ENCODE measurements around the gene PDK4. TPM values are rescaled to one million over a fixed set of nuclear protein-coding genes. Genes with fewer than 3 reads are reported as not detected.

PDK4 gene
- total RNA-seq, 2 donors from 2014 or later = 11.1 to 27.6 TPM

DNA sequence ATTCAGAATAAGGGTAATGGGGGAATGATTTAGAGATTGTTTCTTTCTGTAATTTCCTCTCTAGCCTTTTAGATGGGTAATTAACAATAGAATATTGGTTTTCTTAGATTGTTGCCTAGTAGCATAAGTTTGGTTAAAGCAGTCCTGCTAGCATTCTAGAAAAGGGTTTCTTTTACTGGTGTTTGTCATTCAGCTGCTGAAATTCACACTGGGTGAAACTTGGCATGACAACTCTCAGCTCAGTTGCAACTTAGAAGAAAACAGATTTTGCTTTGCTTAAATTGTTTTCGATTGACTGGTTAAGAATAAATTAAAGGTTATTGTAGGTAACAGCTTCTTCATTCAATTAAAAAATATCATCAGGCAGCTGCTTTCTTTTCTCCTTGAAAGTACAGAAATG is 25.1 kb upstream of the PDK4 start:
- no peak overlapping the region for H3K4me3 ChIP-seq
- DNase-seq = no peak
- no peaks in the 10 kb centered on the region for H3K9me3 ChIP-seq
- no peak overlapping the region for H3K9ac ChIP-seq (ENCODE audit: low read depth in 2 of 2, low read length in 2 of 2)
- no peaks in the 10 kb centered on the region for H3K4me1 ChIP-seq
- H3K27me3 ChIP-seq = no peaks in the 10 kb centered on the region
- TF ChIP-seq CTCF (IDR thresholded peaks at IDR 0.05) = no peak
- intact Hi-C loops (cut with DNase I) = no loop called here
- H3K27ac ChIP-seq = no peak overlapping the region
- no peaks in the 10 kb centered on the region for H3K36me3 ChIP-seq

DNA sequence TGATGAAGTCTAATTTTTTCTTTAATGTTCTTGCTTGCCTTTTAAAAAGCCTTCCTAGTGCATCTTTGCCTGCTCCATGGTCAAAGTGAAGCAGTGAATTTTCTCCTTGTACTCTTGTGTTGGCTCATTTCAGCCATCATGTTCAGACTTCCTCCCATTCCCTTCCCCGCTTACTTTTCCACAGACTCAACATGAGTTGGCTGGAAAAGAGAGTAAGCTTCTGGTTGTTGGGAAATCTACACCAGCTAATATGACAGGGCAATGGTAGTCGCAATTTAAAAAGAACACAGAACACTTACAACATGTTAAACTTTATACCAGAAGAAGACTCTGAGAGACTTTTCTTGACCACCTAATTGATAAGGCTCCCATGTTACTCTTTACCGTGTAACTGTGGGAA is 24.3 kb upstream of the PDK4 start:
- H3K4me1 ChIP-seq = no peaks in the 10 kb centered on the region
- H3K9ac ChIP-seq (ENCODE audit: low read depth in 2 of 2, low read length in 2 of 2) = no peak overlapping the region
- intact Hi-C loops (cut with DNase I) = no loop called here
- DNase-seq = no peak
- no peaks in the 10 kb centered on the region for H3K9me3 ChIP-seq
- TF ChIP-seq CTCF (IDR thresholded peaks at IDR 0.05) = no peak
- no peak overlapping the region for H3K4me3 ChIP-seq
- no peaks in the 10 kb centered on the region for H3K36me3 ChIP-seq
- H3K27me3 ChIP-seq = no peaks in the 10 kb centered on the region
- no peak overlapping the region for H3K27ac ChIP-seq

DNA sequence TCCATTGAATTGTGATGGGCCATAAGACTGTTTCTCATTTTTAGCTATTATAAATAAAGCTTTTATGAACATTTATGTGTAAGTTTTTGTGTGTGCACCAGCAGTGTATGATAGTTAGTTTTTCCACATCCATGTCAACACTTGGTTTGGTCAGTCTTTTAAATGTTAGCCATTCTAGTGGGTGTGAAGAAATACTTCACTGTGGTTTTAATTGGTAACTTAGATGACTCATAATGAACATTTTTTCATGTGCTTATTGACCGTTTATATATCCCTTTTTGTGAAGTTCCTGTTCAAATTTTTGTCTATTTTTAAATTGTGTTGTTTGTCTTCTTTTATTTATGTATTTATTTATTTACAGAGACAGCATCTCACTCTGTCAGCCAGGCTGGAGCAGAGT is 23.6 kb upstream of the PDK4 start:
- Histone ChIP-seq H3K9ac (ENCODE audit: low read depth in 2 of 2, low read length in 2 of 2) (no peak overlapping the region), H3K36me3 (no peaks in the 10 kb centered on the region), H3K4me3 (no peak overlapping the region), H3K9me3 (no peaks in the 10 kb centered on the region), H3K27me3 (no peaks in the 10 kb centered on the region), H3K4me1 (no peaks in the 10 kb centered on the region), H3K27ac (no peak overlapping the region)
- no peak for DNase-seq
- intact Hi-C loops (cut with DNase I) = no loop called here
- no peak for TF ChIP-seq CTCF (IDR thresholded peaks at IDR 0.05)

- Histone ChIP-seq H3K4me1 (no peaks in the 10 kb centered on the region), H3K36me3 (no peaks in the 10 kb centered on the region), H3K27me3 (no peaks in the 10 kb centered on the region), H3K9me3 (no peaks in the 10 kb centered on the region), H3K27ac (no peak overlapping the region), H3K4me3 (no peak overlapping the region), H3K9ac (ENCODE audit: low read depth in 2 of 2, low read length in 2 of 2) (no peak overlapping the region)
- no peak for TF ChIP-seq CTCF (IDR thresholded peaks at IDR 0.05)
- DNase-seq = no peak
- intact Hi-C loops (cut with DNase I) = no loop called here
These were observed 23.2 kb upstream of the PDK4 start for GRCh38 chr7:95619517-95619916.

GRCh38 chr7:95614442-95614940 is 18.2 kb upstream of the PDK4 start:
- Histone ChIP-seq H3K36me3 (no peaks in the 10 kb centered on the region), H3K27me3 (no peaks in the 10 kb centered on the region), H3K9ac (ENCODE audit: low read depth in 2 of 2, low read length in 2 of 2) (no peak overlapping the region), H3K9me3 (no peaks in the 10 kb centered on the region), H3K4me3 (no peak overlapping the region), H3K4me1 (no peaks in the 10 kb centered on the region), H3K27ac (no peak overlapping the region)
- TF ChIP-seq CTCF (IDR thresholded peaks at IDR 0.05) = no peak
- intact Hi-C loops (cut with DNase I) = no loop called here
- DNase-seq = no peak

DNA sequence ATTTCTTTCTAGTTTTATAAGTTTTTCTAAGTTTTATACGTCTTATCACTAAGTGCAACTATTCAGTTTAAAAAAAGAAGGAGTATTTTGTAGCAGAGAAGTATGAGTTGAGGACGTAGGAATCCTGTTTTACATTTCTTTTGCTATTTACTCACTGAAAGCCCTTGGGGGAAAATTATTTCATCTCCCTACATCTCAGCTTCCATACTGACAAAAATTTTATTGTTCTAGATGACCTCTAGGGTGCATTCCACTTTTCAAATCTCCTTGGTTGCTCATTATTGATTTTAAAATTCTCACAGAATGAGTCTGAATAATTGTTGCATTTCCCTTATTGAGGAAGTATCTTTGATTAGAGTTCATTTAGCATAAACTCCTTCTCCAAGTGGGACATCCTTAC is 14.9 kb upstream of the PDK4 start:
- no peak for DNase-seq
- Histone ChIP-seq H3K27me3 (no peaks in the 10 kb centered on the region), H3K27ac (no peak overlapping the region), H3K4me3 (no peak overlapping the region), H3K9me3 (no peaks in the 10 kb centered on the region), H3K36me3 (no peaks in the 10 kb centered on the region), H3K4me1 (peaks cover 19% of the 10 kb centered on the region), H3K9ac (ENCODE audit: low read depth in 2 of 2, low read length in 2 of 2) (no peak overlapping the region)
- TF ChIP-seq CTCF (IDR thresholded peaks at IDR 0.05) = no peak
- intact Hi-C loops (cut with DNase I) = no loop called here
